ENCODE data around the gene UGT1A6.
"Not testable (repeated sequence)": the region's sequence is repeated elsewhere in the genome, so short reads cannot be mapped to it uniquely, and the experiment has no call there.

DNA sequence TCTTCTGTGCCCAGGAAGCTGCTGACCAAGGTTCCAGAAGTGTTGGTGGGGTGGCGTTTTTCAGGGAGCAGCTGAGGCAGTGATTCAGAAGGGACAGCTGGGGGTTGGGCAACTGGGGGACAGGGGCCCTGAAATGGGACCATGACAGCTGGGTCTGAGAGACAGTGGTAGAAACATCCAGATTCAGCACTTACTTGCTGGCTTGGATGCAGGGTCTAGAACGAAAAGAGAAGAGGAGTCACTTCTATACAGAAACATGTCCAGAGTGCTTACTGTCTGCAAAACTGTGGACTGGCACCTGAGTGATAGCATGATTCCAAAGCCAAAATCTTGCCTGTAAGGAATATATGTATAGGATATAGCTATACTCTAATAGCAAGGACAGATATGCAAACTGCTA lies 53.1 kb downstream of the UGT1A6 start:
- TF ChIP-seq RAD21 (conservative IDR thresholded peaks at IDR 0.05 in 1 of 2, IDR thresholded peaks at IDR 0.05 in 1 of 2); ZFP36 (IDR thresholded peaks at IDR 0.05; ENCODE audit: borderline replicate concordance, partially characterized antibody); HDAC2 (IDR thresholded peaks at IDR 0.05): not testable (repeated sequence)
- TF ChIP-seq, protein P1, sequence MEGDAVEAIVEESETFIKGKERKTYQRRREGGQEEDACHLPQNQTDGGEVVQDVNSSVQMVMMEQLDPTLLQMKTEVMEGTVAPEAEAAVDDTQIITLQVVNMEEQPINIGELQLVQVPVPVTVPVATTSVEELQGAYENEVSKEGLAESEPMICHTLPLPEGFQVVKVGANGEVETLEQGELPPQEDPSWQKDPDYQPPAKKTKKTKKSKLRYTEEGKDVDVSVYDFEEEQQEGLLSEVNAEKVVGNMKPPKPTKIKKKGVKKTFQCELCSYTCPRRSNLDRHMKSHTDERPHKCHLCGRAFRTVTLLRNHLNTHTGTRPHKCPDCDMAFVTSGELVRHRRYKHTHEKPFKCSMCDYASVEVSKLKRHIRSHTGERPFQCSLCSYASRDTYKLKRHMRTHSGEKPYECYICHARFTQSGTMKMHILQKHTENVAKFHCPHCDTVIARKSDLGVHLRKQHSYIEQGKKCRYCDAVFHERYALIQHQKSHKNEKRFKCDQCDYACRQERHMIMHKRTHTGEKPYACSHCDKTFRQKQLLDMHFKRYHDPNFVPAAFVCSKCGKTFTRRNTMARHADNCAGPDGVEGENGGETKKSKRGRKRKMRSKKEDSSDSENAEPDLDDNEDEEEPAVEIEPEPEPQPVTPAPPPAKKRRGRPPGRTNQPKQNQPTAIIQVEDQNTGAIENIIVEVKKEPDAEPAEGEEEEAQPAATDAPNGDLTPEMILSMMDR (IDR thresholded peaks at IDR 0.05): not testable (repeated sequence)
- TF ChIP-seq, protein P2, sequence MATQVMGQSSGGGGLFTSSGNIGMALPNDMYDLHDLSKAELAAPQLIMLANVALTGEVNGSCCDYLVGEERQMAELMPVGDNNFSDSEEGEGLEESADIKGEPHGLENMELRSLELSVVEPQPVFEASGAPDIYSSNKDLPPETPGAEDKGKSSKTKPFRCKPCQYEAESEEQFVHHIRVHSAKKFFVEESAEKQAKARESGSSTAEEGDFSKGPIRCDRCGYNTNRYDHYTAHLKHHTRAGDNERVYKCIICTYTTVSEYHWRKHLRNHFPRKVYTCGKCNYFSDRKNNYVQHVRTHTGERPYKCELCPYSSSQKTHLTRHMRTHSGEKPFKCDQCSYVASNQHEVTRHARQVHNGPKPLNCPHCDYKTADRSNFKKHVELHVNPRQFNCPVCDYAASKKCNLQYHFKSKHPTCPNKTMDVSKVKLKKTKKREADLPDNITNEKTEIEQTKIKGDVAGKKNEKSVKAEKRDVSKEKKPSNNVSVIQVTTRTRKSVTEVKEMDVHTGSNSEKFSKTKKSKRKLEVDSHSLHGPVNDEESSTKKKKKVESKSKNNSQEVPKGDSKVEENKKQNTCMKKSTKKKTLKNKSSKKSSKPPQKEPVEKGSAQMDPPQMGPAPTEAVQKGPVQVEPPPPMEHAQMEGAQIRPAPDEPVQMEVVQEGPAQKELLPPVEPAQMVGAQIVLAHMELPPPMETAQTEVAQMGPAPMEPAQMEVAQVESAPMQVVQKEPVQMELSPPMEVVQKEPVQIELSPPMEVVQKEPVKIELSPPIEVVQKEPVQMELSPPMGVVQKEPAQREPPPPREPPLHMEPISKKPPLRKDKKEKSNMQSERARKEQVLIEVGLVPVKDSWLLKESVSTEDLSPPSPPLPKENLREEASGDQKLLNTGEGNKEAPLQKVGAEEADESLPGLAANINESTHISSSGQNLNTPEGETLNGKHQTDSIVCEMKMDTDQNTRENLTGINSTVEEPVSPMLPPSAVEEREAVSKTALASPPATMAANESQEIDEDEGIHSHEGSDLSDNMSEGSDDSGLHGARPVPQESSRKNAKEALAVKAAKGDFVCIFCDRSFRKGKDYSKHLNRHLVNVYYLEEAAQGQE (IDR thresholded peaks at IDR 0.05): not testable (repeated sequence)
- TF ChIP-seq, protein P3, sequence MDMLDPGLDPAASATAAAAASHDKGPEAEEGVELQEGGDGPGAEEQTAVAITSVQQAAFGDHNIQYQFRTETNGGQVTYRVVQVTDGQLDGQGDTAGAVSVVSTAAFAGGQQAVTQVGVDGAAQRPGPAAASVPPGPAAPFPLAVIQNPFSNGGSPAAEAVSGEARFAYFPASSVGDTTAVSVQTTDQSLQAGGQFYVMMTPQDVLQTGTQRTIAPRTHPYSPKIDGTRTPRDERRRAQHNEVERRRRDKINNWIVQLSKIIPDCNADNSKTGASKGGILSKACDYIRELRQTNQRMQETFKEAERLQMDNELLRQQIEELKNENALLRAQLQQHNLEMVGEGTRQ (IDR thresholded peaks at IDR 0.05): not testable (repeated sequence)
- TF ChIP-seq, protein P4, sequence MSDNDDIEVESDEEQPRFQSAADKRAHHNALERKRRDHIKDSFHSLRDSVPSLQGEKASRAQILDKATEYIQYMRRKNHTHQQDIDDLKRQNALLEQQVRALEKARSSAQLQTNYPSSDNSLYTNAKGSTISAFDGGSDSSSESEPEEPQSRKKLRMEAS (IDR thresholded peaks at IDR 0.05): not testable (repeated sequence)

Data from A549 (cell line).